Measurements from ENCODE around the gene MYO18B.

The MYO18B gene

DNA sequence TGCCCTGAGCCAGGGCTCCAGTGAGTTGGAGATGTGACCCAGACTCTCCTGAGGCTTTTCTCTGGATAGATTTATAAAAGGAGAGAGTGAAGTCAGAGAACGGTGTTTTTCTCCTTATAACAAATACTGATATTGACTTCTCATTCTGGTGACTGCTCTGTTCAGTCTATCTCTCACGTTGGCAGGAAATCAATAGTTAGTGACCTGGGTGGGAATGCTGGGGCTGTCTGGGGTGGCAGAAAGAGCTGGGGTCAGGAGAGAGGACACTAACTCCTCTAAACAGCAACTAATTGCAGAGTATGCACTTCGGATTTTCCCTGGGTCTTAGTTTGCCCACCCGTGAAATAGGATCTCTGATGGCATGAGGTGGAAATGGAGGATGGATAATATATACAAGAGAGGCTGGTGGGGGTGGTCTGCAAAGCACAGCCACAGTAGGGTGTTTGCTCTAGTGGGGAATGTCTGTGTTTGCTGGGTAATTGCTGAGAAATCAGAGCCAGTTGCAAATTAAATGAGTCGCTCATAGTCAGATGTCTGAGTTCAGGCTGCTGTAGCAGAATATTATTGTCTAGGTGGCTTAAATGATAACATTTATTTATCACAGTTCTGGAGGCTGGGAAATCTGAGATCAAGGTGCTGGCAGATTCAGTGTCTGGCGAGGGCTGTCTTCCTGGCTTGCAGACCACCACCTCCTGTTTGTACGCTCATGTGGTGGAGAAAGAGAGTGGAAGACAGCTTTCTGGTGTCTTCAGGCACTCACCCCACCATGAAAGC, 167.8 kb downstream of the MYO18B start:
- no peaks in the 10 kb centered on the region for H3K9me3 ChIP-seq
- no peaks in the 10 kb centered on the region for H3K4me1 ChIP-seq (ENCODE audit: control insufficient read depth in 1 of 2, insufficient read depth in 1 of 2, low read depth in 1 of 2, low read length in 1 of 2)
- peaks cover 26% of the 10 kb centered on the region for H3K27me3 ChIP-seq
- TF ChIP-seq, protein P1, sequence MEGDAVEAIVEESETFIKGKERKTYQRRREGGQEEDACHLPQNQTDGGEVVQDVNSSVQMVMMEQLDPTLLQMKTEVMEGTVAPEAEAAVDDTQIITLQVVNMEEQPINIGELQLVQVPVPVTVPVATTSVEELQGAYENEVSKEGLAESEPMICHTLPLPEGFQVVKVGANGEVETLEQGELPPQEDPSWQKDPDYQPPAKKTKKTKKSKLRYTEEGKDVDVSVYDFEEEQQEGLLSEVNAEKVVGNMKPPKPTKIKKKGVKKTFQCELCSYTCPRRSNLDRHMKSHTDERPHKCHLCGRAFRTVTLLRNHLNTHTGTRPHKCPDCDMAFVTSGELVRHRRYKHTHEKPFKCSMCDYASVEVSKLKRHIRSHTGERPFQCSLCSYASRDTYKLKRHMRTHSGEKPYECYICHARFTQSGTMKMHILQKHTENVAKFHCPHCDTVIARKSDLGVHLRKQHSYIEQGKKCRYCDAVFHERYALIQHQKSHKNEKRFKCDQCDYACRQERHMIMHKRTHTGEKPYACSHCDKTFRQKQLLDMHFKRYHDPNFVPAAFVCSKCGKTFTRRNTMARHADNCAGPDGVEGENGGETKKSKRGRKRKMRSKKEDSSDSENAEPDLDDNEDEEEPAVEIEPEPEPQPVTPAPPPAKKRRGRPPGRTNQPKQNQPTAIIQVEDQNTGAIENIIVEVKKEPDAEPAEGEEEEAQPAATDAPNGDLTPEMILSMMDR (IDR thresholded peaks at IDR 0.05): no peak
- no peak overlapping the region for H3K27ac ChIP-seq
- H3K4me3 ChIP-seq (ENCODE audit: low read depth in 1 of 2, low read length in 1 of 2): no peak overlapping the region
- no peaks in the 10 kb centered on the region for H3K36me3 ChIP-seq

DNA sequence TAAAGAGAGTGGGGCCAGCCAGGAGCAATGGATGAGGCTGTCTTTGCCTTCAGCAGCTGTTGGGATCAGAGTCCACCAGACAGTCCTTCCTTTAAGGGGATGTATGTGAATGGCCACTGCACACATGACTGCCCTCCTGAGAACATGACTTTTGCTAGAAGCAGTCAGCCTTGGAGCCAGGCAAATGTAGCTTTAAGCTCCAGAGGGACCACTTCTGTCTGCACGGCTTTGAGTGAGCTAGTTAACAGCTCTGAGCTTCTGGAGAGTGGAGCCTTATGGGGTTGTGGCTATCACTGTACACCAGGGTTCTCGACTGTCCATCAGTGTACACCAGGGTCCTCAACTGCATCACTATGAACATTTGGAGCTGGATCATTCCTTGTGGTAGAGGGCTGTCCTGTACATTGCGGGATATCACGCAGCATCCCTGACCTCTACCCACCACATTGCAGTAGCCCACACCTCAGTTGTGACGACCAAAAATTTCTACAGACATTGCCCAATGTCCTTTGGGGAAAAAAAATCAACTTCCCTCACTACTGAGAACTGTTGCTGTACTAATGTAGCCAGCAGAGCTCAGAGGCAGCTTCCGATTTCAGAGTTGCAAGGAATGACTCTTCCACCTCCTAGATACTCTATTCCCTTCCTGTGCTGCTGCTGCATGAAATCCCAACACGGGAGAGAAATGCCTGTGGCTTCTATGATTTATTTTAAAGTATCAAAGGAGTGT, 169.4 kb downstream of the MYO18B start:
- H3K27ac ChIP-seq: no peak overlapping the region
- H3K36me3 ChIP-seq: no peaks in the 10 kb centered on the region
- peaks cover 36% of the 10 kb centered on the region for H3K27me3 ChIP-seq
- H3K9me3 ChIP-seq: no peaks in the 10 kb centered on the region
- TF ChIP-seq, protein P1 (IDR thresholded peaks at IDR 0.05): no peak
- H3K4me3 ChIP-seq (ENCODE audit: low read depth in 1 of 2, low read length in 1 of 2): no peak overlapping the region
- no peaks in the 10 kb centered on the region for H3K4me1 ChIP-seq (ENCODE audit: control insufficient read depth in 1 of 2, insufficient read depth in 1 of 2, low read depth in 1 of 2, low read length in 1 of 2)

DNA sequence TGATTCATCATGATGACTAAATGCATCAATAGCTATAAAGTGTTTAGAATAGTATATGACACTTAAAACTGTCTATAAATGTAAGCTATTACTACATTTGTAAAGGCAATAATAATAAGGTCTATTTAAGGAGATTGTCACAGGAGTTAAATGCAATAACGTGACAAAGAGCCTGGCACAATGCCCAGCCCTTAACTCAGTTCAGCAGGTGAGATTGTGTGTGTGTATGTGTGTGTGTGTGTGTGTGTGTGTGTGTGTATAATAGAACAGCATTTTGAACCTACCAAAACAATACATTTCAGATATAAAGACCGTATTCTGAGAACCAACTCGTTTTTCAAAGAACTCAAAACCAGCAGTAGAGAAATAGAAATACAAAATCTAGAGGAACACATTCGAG, 177.5 kb downstream of the MYO18B start:
- Histone ChIP-seq H3K4me3 (ENCODE audit: low read depth in 1 of 2, low read length in 1 of 2) (no peak overlapping the region), H3K36me3 (no peaks in the 10 kb centered on the region), H3K27ac (no peak overlapping the region), H3K27me3 (peaks cover 26% of the 10 kb centered on the region), H3K4me1 (ENCODE audit: control insufficient read depth in 1 of 2, insufficient read depth in 1 of 2, low read depth in 1 of 2, low read length in 1 of 2) (no peaks in the 10 kb centered on the region), H3K9me3 (no peaks in the 10 kb centered on the region)
- TF ChIP-seq, protein P1 (IDR thresholded peaks at IDR 0.05): no peak

DNA sequence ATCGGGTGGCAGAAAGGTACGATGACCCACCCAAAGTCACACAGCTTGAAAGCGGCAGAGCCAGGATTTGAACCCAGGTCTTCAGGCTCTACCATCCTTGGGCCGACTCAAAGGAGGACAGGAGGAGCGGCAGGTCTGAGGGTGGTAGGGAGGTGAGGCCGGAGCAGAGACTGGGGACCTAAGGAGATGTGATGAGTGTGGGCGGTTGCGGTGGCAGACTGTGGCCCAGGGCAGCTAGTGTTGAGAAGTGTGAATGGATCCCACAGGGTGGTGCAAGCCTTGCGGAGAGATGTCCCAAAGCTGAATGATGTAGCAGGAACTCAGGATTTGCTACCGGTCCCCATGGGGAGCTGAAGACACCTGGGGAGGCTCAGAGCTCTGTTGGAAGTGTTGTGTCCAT, 180.2 kb downstream of the MYO18B start:
- no peak overlapping the region for H3K4me3 ChIP-seq (ENCODE audit: low read depth in 1 of 2, low read length in 1 of 2)
- peaks cover 17% of the 10 kb centered on the region for H3K27me3 ChIP-seq
- TF ChIP-seq, protein P1 (IDR thresholded peaks at IDR 0.05): no peak
- no peaks in the 10 kb centered on the region for H3K4me1 ChIP-seq (ENCODE audit: control insufficient read depth in 1 of 2, insufficient read depth in 1 of 2, low read depth in 1 of 2, low read length in 1 of 2)
- H3K36me3 ChIP-seq: no peaks in the 10 kb centered on the region
- H3K9me3 ChIP-seq: no peaks in the 10 kb centered on the region
- H3K27ac ChIP-seq: no peak overlapping the region

DNA sequence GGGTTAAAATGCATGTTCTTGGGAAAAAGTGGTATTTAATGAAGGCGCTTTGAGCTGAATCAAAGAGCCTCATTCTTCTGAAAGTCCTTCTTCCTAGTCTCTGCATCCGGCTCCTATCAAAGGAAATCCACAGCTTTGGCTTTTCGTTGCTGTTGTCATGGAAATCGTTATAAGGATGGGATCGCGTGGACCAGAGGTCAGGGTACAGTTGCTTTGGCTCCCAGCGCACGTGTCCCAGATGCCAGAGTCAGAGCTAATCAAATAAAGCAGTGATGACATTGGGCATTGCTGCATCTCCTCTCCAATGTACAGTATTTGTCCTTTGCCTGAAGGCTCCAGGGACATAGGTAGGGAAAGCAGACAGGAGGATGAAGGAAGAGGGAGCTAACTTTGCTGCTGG, 181.9 kb downstream of the MYO18B start:
- no peak overlapping the region for H3K4me3 ChIP-seq (ENCODE audit: low read depth in 1 of 2, low read length in 1 of 2)
- H3K27me3 ChIP-seq: peaks cover 14% of the 10 kb centered on the region
- TF ChIP-seq, protein P1 (IDR thresholded peaks at IDR 0.05): no peak
- no peaks in the 10 kb centered on the region for H3K4me1 ChIP-seq (ENCODE audit: control insufficient read depth in 1 of 2, insufficient read depth in 1 of 2, low read depth in 1 of 2, low read length in 1 of 2)
- no peaks in the 10 kb centered on the region for H3K9me3 ChIP-seq
- H3K27ac ChIP-seq: no peak overlapping the region
- no peaks in the 10 kb centered on the region for H3K36me3 ChIP-seq

Data from neutrophil (primary cell).